Measurements from ENCODE around the gene CCDC195.
"Not testable (repeated sequence)": the region's sequence is repeated elsewhere in the genome, so short reads cannot be mapped to it uniquely, and the experiment has no call there.

The CCDC195 gene

GRCh38 chr2:224689539-224689938 is 26.6 kb downstream of the CCDC195 start:
- no peak for DNase-seq

- DNase-seq: no peak
These were observed 27.2 kb downstream of the CCDC195 start for GRCh38 chr2:224688997-224689396.

DNA sequence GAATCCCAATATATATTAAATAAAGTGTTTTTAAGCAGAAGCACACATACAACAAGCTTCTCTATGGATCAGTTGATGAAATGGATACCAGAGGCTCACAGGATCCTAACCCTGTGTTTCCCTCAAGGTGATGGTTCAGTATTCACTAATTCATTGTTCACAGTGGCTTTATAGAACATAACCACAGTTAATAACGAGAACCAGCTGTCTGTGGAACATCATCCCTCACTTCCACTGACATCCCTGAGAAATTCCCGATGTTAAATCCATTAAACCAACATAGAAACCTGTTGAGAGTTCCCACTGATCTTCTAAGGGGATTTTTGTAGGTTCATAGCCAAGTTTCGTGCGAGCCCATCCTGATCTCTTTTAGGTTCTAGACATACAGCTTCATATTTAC is 29.0 kb downstream of the CCDC195 start:
- no peak for DNase-seq

GRCh38 chr2:224685121-224685520 is 31.0 kb downstream of the CCDC195 start:
- no peak for DNase-seq

DNA sequence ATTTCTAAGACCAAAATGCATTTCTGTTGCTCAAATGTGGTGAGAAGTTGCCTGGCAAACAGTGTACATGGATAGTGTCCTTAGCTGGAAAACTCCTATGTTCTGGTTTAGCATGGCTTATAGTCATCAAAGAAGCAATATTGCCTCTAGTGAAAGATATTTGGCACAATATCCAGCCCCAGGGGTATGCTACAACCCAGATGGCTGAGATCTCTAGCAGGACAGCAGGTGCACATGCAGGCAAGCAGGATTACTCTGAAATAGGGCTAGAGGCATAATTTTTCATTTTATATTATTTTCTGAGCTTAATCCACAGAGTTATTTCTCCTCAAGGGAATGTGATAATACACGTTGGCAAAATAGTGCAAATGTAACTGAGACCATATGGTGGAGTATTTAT is 34.0 kb downstream of the CCDC195 start:
- DNase-seq: peak; percentile 24

DNA sequence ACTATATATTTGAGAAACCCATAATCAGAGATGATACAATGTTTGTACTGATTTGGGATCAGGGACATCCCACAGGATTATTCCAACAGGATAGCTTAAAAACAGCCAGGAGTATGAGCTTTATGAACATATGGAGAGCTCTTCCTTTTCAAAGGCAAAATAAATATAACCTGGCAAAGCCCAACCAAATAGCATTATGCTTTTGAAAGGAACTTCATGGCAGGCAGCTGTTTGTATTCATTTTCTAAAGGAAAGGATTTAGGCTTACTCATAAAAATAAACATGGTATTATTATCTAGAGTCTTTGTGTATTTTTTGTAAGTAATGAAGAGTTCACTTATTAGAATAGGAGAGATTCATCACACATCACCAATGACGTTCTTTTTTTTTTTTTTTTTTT is 44.4 kb downstream of the CCDC195 start:
- peak; percentile 12 for DNase-seq

DNA sequence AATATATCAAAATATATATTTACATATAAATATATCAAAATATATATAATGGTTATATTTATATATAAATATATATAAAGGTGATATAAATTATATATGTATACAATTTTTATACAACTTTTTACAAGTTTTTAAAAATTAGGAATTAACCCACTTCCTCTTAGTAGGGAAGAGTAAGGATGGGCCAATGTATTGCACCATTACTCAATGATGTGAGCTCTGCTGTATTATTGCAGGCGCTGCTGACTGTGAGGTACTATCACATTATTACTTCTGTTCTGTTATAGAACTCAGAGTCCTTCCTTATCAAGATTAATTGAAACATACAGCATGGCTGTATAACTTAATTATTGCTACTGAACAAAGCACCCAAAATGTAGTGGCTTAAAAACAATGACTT is 46.0 kb downstream of the CCDC195 start:
- no peak for DNase-seq

DNA sequence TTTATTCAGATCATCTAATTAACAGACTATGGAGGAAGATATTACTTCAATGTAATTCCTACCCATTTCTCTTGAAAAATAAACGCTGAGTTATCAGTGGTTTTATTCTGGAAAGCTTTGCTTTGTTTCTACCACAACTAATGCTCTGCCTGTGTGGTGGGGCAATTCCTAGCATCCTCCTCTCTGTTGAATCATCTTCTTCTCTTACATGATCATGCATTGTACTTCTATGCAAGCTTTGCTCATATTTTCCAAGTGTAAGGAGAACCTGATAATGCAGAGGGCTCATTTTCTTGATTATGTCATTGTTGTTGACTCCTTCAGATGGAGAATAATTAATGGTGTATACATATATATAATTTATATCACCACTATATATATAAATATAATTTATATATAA is 46.7 kb downstream of the CCDC195 start:
- DNase-seq: no peak

- DNase-seq: no peak
These were observed 47.8 kb downstream of the CCDC195 start for GRCh38 chr2:224668123-224668909.

DNA sequence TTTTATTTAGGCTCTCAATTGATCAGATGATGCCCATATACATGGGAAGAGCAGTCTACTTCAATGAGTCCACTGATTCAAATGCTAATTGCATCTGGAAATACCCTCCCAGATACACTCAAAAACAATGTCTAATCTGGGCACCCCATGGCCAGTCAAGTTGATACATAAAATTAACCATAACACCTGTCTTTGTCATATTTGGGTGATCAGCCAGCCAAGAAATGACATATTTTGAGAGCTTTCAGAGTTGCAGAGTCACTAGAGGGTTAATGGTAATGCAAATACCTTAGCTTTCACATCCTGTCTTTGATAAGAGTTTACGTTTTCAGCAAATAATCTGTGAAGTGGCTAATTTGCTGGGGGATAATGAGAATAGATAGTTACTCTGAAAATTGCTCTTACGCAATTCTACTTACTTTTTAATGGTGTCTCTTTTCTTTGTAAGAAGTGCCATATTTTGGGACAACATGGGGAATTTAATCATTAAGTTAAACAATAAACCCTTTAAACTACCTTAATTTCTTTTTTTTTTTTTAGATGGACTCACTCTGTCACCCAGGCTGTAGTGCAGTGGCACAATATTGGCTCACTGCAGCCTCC is 49.1 kb downstream of the CCDC195 start:
- no peak for DNase-seq

GRCh38 chr2:224663322-224663721 is 52.8 kb downstream of the CCDC195 start:
- DNase-seq: not testable (repeated sequence)

- DNase-seq: not testable (repeated sequence)
These were observed 54.5 kb downstream of the CCDC195 start for GRCh38 chr2:224661708-224662107.

GRCh38 chr2:224659714-224660113 is 56.5 kb downstream of the CCDC195 start:
- DNase-seq: no peak

DNA sequence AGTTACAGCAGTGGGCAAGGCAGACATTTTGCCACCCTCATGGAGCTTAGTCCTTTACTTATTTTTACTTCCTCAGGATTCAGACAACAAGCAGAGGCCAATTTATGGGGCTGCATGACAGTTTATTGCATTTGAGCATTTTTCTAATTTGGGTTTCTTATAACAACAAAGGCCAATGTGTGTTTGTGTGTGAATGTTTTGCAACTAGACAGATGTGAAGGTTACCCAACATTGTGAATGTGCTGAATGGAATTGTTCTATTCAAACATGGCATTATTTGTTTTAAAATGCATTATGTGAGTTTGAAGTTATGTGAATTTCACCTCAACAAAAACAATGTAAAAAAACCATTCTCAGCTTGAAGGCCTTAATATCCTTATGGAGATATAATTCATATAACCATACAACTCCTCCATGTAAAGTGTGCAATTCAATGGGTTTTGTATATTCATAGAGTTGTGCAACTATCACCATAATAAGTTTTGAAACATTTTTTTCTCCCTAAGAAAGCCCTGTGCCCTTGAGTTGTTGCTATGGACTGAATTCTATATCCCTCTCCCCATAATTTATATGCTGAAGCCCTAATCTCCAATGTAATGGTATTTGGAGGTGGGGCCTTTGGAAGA is 57.3 kb downstream of the CCDC195 start:
- peak; percentile 23 for DNase-seq

GRCh38 chr2:224657349-224657748 is 58.8 kb downstream of the CCDC195 start:
- DNase-seq: no peak

DNA sequence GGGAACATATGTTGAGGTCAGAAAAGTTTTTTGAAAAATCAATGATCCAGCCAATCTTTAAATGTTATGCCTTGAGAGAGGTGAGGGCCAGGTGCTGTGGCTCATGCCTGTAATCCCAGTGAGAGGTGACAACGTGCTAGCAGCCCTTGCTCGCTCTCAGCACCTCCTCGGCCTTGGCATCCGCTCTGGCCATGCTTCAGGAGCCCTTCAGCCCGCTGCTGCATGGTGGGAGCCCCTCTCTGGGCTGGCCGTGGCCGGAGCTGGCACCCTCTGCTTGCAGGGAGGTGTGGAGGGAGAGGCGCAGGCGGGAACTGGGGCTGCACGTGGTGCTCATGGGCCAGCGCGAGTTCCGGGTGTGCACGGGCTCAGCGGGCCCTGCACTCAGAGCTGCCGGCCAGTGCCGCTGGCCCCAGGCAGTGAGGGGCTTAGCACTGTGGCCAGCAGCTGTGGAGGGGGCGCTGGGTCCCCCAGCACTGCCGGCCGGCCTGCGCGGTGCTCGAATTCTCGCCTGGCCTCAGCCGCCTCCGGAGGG is 61.1 kb downstream of the CCDC195 start:
- no peak for DNase-seq
